Measurements from ENCODE around the gene TMEM178A.

Gene TMEM178A

DNA sequence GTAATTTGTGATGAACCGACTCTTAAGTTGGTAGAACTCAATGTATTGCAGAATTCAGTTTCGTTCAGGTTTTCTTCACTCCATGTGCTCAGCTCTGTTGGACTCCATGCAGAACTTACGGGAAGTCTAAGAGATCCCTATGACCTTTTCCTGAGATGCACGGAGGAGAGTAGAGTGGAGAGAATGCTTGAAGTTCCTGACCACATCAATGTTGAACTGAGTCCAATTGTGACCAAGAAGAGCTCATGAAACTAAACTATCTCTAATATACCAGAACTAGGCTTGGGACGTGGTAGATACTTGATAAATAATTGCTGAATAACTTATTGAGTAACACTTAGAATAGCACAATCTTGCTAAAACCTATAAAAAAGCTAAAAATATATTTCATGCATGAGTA, 47.2 kb downstream of the TMEM178A start:
- H3K4me1 ChIP-seq (ENCODE audit: control insufficient read depth, low read length) = no peaks in the 10 kb centered on the region
- TF ChIP-seq, protein P1, sequence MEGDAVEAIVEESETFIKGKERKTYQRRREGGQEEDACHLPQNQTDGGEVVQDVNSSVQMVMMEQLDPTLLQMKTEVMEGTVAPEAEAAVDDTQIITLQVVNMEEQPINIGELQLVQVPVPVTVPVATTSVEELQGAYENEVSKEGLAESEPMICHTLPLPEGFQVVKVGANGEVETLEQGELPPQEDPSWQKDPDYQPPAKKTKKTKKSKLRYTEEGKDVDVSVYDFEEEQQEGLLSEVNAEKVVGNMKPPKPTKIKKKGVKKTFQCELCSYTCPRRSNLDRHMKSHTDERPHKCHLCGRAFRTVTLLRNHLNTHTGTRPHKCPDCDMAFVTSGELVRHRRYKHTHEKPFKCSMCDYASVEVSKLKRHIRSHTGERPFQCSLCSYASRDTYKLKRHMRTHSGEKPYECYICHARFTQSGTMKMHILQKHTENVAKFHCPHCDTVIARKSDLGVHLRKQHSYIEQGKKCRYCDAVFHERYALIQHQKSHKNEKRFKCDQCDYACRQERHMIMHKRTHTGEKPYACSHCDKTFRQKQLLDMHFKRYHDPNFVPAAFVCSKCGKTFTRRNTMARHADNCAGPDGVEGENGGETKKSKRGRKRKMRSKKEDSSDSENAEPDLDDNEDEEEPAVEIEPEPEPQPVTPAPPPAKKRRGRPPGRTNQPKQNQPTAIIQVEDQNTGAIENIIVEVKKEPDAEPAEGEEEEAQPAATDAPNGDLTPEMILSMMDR (IDR thresholded peaks at IDR 0.05; ENCODE audit: low read depth, low read length, poor library complexity, severe bottlenecking) = no peak
- no peak for TF ChIP-seq EZH2phosphoT487 (IDR thresholded peaks at IDR 0.05; ENCODE audit: borderline replicate concordance, low read length)
- H3K79me2 ChIP-seq (ENCODE audit: control insufficient read depth, low read length) = no peaks in the 10 kb centered on the region
- H3K9me2 ChIP-seq (replicated peaks; ENCODE audit: control insufficient read depth, low read length) = no peaks in the 10 kb centered on the region
- H3K27ac ChIP-seq (ENCODE audit: low read depth, low read length) = no peak overlapping the region
- H3K36me3 ChIP-seq (ENCODE audit: control insufficient read depth, low read length) = no peaks in the 10 kb centered on the region
- no peaks in the 10 kb centered on the region for H3K9me3 ChIP-seq (ENCODE audit: control insufficient read depth, insufficient read depth, low read length)
- H3K4me2 ChIP-seq (ENCODE audit: low read length) = no peak overlapping the region
- H3K4me3 ChIP-seq (ENCODE audit: low read length) = no peak overlapping the region
- H4K20me1 ChIP-seq (ENCODE audit: control insufficient read depth, insufficient read depth, low read depth, low read length) = no peaks in the 10 kb centered on the region
- no peaks in the 10 kb centered on the region for H3F3A ChIP-seq (ENCODE audit: control insufficient read depth, insufficient read depth)
- H3K27me3 ChIP-seq (ENCODE audit: control insufficient read depth, low read length) = peaks cover 6% of the 10 kb centered on the region; the same call in 1 of the 2 replicates

DNA sequence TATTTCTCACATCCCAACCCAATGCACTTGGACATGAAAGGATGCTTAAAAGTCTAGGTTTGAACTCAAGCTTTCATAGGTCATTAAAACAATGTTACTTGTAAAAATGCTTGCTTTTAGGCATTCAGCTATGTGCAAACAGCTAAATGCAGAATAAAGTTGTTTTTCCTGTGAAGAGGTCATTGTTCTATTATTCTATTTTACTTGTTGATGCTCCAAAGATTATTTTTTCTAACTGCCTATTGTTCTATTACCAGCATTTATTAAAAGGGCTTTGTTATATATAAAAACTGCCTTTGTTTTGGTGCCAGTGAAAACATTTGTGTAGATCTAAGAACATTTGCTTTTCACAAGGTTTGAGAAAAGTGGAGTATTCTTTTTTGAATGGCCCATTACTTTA, 49.4 kb downstream of the TMEM178A start:
- H4K20me1 ChIP-seq (ENCODE audit: control insufficient read depth, insufficient read depth, low read depth, low read length) = no peaks in the 10 kb centered on the region
- H3K9me2 ChIP-seq (replicated peaks; ENCODE audit: control insufficient read depth, low read length) = no peaks in the 10 kb centered on the region
- no peaks in the 10 kb centered on the region for H3F3A ChIP-seq (ENCODE audit: control insufficient read depth, insufficient read depth)
- H3K27me3 ChIP-seq (ENCODE audit: control insufficient read depth, low read length) = peaks cover 6% of the 10 kb centered on the region; the same call in 1 of the 2 replicates
- no peaks in the 10 kb centered on the region for H3K79me2 ChIP-seq (ENCODE audit: control insufficient read depth, low read length)
- H3K4me3 ChIP-seq (ENCODE audit: low read length) = no peak overlapping the region
- H3K27ac ChIP-seq (ENCODE audit: low read depth, low read length) = no peak overlapping the region
- TF ChIP-seq, protein P1 (IDR thresholded peaks at IDR 0.05; ENCODE audit: low read depth, low read length, poor library complexity, severe bottlenecking) = no peak
- no peak overlapping the region for H3K4me2 ChIP-seq (ENCODE audit: low read length)
- H3K4me1 ChIP-seq (ENCODE audit: control insufficient read depth, low read length) = no peaks in the 10 kb centered on the region
- no peaks in the 10 kb centered on the region for H3K9me3 ChIP-seq (ENCODE audit: control insufficient read depth, insufficient read depth, low read length)
- no peaks in the 10 kb centered on the region for H3K36me3 ChIP-seq (ENCODE audit: control insufficient read depth, low read length)

DNA sequence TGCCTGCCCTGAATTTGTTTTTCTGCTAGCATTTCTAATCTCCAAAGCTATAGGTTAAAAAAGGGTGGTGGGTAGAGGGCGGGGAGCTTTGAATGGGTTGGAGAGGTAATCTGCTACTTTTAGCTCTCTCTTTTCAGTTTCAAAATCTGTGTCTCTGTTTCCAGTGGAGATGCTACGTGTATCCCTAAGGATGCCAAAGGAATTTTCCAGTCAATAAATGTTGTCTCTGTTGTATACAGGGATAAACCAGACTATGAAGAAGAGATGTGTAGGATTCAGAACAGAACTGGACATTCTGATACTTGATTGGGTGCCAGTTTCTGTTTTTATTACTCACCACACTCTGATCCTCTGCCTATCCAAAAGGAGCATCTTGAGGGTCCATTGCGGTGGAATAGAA, 50.1 kb downstream of the TMEM178A start:
- no peaks in the 10 kb centered on the region for H3K9me2 ChIP-seq (replicated peaks; ENCODE audit: control insufficient read depth, low read length)
- H3K27ac ChIP-seq (ENCODE audit: low read depth, low read length) = no peak overlapping the region
- no peaks in the 10 kb centered on the region for H3K79me2 ChIP-seq (ENCODE audit: control insufficient read depth, low read length)
- peaks cover 8% of the 10 kb centered on the region; the same call in 1 of the 2 replicates for H3K27me3 ChIP-seq (ENCODE audit: control insufficient read depth, low read length)
- no peaks in the 10 kb centered on the region for H3K9me3 ChIP-seq (ENCODE audit: control insufficient read depth, insufficient read depth, low read length)
- H4K20me1 ChIP-seq (ENCODE audit: control insufficient read depth, insufficient read depth, low read depth, low read length) = no peaks in the 10 kb centered on the region
- H3K4me2 ChIP-seq (ENCODE audit: low read length) = no peak overlapping the region
- TF ChIP-seq, protein P1 (IDR thresholded peaks at IDR 0.05; ENCODE audit: low read depth, low read length, poor library complexity, severe bottlenecking) = no peak
- no peak for TF ChIP-seq EZH2phosphoT487 (IDR thresholded peaks at IDR 0.05; ENCODE audit: borderline replicate concordance, low read length)
- H3K4me1 ChIP-seq (ENCODE audit: control insufficient read depth, low read length) = no peaks in the 10 kb centered on the region
- H3K4me3 ChIP-seq (ENCODE audit: low read length) = no peak overlapping the region
- no peaks in the 10 kb centered on the region for H3F3A ChIP-seq (ENCODE audit: control insufficient read depth, insufficient read depth)
- no peaks in the 10 kb centered on the region for H3K36me3 ChIP-seq (ENCODE audit: control insufficient read depth, low read length)

DNA sequence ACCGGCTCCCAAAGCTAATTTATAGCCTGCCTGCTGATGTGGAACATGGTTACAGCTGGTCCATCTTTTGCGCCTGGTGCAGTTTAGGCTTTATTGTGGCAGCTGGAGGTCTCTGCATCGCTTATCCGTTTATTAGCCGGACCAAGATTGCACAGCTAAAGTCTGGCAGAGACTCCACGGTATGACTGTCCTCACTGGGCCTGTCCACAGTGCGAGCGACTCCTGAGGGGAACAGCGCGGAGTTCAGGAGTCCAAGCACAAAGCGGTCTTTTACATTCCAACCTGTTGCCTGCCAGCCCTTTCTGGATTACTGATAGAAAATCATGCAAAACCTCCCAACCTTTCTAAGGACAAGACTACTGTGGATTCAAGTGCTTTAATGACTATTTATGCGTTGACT, 51.4 kb downstream of the TMEM178A start:
- Histone ChIP-seq H3K27me3 (ENCODE audit: control insufficient read depth, low read length) (peaks cover 9% of the 10 kb centered on the region; the same call in 1 of the 2 replicates), H3K79me2 (ENCODE audit: control insufficient read depth, low read length) (no peaks in the 10 kb centered on the region), H3K27ac (ENCODE audit: low read depth, low read length) (no peak overlapping the region), H3K4me3 (ENCODE audit: low read length) (no peak overlapping the region), H3K9me2 (replicated peaks; ENCODE audit: control insufficient read depth, low read length) (no peaks in the 10 kb centered on the region), H3K36me3 (ENCODE audit: control insufficient read depth, low read length) (no peaks in the 10 kb centered on the region), H3K4me1 (ENCODE audit: control insufficient read depth, low read length) (no peaks in the 10 kb centered on the region), H3K9me3 (ENCODE audit: control insufficient read depth, insufficient read depth, low read length) (no peaks in the 10 kb centered on the region), H4K20me1 (ENCODE audit: control insufficient read depth, insufficient read depth, low read depth, low read length) (no peaks in the 10 kb centered on the region), H3F3A (ENCODE audit: control insufficient read depth, insufficient read depth) (no peaks in the 10 kb centered on the region), H3K4me2 (ENCODE audit: low read length) (no peak overlapping the region)
- TF ChIP-seq, protein P1 (IDR thresholded peaks at IDR 0.05; ENCODE audit: low read depth, low read length, poor library complexity, severe bottlenecking) = no peak
- TF ChIP-seq EZH2phosphoT487 (IDR thresholded peaks at IDR 0.05; ENCODE audit: borderline replicate concordance, low read length) = no peak
